DMS79 (cell line): Measurements from ENCODE around the gene CTAG1A.
"Not testable (repeated sequence)": the region's sequence is repeated elsewhere in the genome, so short reads cannot be mapped to it uniquely, and the experiment has no call there.

Source experiments
- DNase-seq: peaks from one replicate; lab custom pipeline; 2025; lab: John Stamatoyannopoulos, UW

CTAG1A gene

GRCh38 chrX:154584585-154585183, at the start of gene CTAG1A:
CTAG1A (plus strand) TSS chrX:154585133; CDS start chrX:154585207, 74 bp downstream.
- DNase-seq, result not testable (repeated sequence)

- DNase-seq, result no peak
These were observed 49.0 kb upstream of the CTAG1A start for GRCh38 chrX:154535892-154536291.

GRCh38 chrX:154539077-154539476, 45.9 kb upstream of the CTAG1A start:
- DNase-seq, result no peak

GRCh38 chrX:154540365-154540764, 44.6 kb upstream of the CTAG1A start:
- not testable (repeated sequence) for DNase-seq

- no peak for DNase-seq
These were observed 43.9 kb upstream of the CTAG1A start for GRCh38 chrX:154540897-154541535.

GRCh38 chrX:154541589-154541895, 43.4 kb upstream of the CTAG1A start:
- no peak for DNase-seq

- no peak for DNase-seq
These were observed 42.8 kb upstream of the CTAG1A start for GRCh38 chrX:154541896-154542722.

GRCh38 chrX:154542723-154543424, 42.1 kb upstream of the CTAG1A start:
- DNase-seq, result no peak

GRCh38 chrX:154545673-154546274, 39.2 kb upstream of the CTAG1A start:
- DNase-seq, result no peak

GRCh38 chrX:154546354-154547244, 38.3 kb upstream of the CTAG1A start, which contains the start of gene G6PD:
G6PD (minus strand) TSS chrX:154546846; CDS start chrX:154546155, 691 bp downstream.
- no peak for DNase-seq

GRCh38 chrX:154547245-154548027, 37.5 kb upstream of the CTAG1A start, which contains the start of gene IKBKG:
IKBKG (plus strand) TSS chrX:154547620; CDS start chrX:154552003, 4,383 bp downstream.
- peak; percentile 69 for DNase-seq

- no peak for DNase-seq
These were observed 37.0 kb upstream of the CTAG1A start for GRCh38 chrX:154548028-154548316.

GRCh38 chrX:154549766-154550165, 35.2 kb upstream of the CTAG1A start:
- no peak for DNase-seq

- not testable (repeated sequence) for DNase-seq
These were observed 32.7 kb upstream of the CTAG1A start for GRCh38 chrX:154552112-154552806.

- DNase-seq, result not testable (repeated sequence)
These were observed 26.8 kb upstream of the CTAG1A start for GRCh38 chrX:154558060-154558690.

GRCh38 chrX:154558896-154559295, 26.0 kb upstream of the CTAG1A start:
- DNase-seq, result not testable (repeated sequence)

- DNase-seq, result not testable (repeated sequence)
These were observed 24.6 kb upstream of the CTAG1A start for GRCh38 chrX:154560326-154560725.

- not testable (repeated sequence) for DNase-seq
These were observed 22.6 kb upstream of the CTAG1A start for GRCh38 chrX:154562295-154562694.

GRCh38 chrX:154570361-154570760, 14.6 kb upstream of the CTAG1A start:
- DNase-seq, result not testable (repeated sequence)
